RPMI7951 (cell line): ENCODE data around the gene ZDHHC14. TPM values are rescaled to one million over a fixed set of nuclear protein-coding genes. Genes with fewer than 3 reads are reported as not detected.
A peak's percentile ranks its signal among the peaks of the same experiment; 100 is the strongest.
"Not testable (repeated sequence)": the region's sequence is repeated elsewhere in the genome, so short reads cannot be mapped to it uniquely, and the experiment has no call there.

ENCODE experiments used
- DNase-seq: peaks from one replicate; pipeline ENCODE4 v3.0.0-alpha.2; 2012; ENCODE audit warnings: low read depth
- total RNA-seq: library from RNA; depleted of rRNA; stranded (reverse); fragments of >200 nt; shearing (Covaris generic); gene quantifications from 2 replicates; pipeline ENCODE4 v1.2.3, GENCODE V29; 2014

Gene ZDHHC14
- total RNA-seq, 1 experiment from 2014 or later, result 1.8 TPM

- no peak for DNase-seq
These were observed 25.7 kb downstream of the ZDHHC14 start for GRCh38 chr6:157406661-157407060.

GRCh38 chr6:157407646-157408045 lies 26.7 kb downstream of the ZDHHC14 start:
- DNase-seq, result no peak

- DNase-seq, result not testable (repeated sequence)
These were observed 27.4 kb downstream of the ZDHHC14 start for GRCh38 chr6:157408427-157408826.

GRCh38 chr6:157410045-157410444 lies 29.1 kb downstream of the ZDHHC14 start:
- no peak for DNase-seq

- DNase-seq, result no peak
These were observed 30.4 kb downstream of the ZDHHC14 start for GRCh38 chr6:157411368-157411767.

- DNase-seq, result no peak
These were observed 31.8 kb downstream of the ZDHHC14 start for GRCh38 chr6:157412791-157413190.

GRCh38 chr6:157420497-157420896 lies 39.5 kb downstream of the ZDHHC14 start:
- DNase-seq, result no peak

GRCh38 chr6:157424491-157425020 lies 43.6 kb downstream of the ZDHHC14 start:
- DNase-seq, result no peak

GRCh38 chr6:157427969-157428368 lies 47.0 kb downstream of the ZDHHC14 start:
- DNase-seq, result no peak

GRCh38 chr6:157428427-157429202 lies 47.6 kb downstream of the ZDHHC14 start:
- DNase-seq, result no peak

- DNase-seq, result no peak
These were observed 48.3 kb downstream of the ZDHHC14 start for GRCh38 chr6:157429248-157429647.

GRCh38 chr6:157430834-157431233 lies 49.8 kb downstream of the ZDHHC14 start:
- no peak for DNase-seq

- DNase-seq, result no peak
These were observed 51.4 kb downstream of the ZDHHC14 start for GRCh38 chr6:157432231-157432891.

GRCh38 chr6:157432892-157433265 lies 51.9 kb downstream of the ZDHHC14 start:
- no peak for DNase-seq

GRCh38 chr6:157433678-157434081 lies 52.7 kb downstream of the ZDHHC14 start:
- no peak for DNase-seq

GRCh38 chr6:157434349-157435033 lies 53.5 kb downstream of the ZDHHC14 start:
- no peak for DNase-seq

GRCh38 chr6:157436219-157436943 lies 55.4 kb downstream of the ZDHHC14 start:
- no peak for DNase-seq

GRCh38 chr6:157436944-157437336 lies 56.0 kb downstream of the ZDHHC14 start:
- DNase-seq, result no peak

GRCh38 chr6:157438611-157439111 lies 57.7 kb downstream of the ZDHHC14 start:
- DNase-seq, result no peak

GRCh38 chr6:157440171-157440570 lies 59.2 kb downstream of the ZDHHC14 start:
- no peak for DNase-seq

GRCh38 chr6:157442291-157442690 lies 61.3 kb downstream of the ZDHHC14 start:
- peak; percentile 81 for DNase-seq
